ENCODE data around the gene KIF2C. TPM values are rescaled to one million over a fixed set of nuclear protein-coding genes. Genes with fewer than 3 reads are reported as not detected.

KIF2C gene
- total and polyA plus RNA-seq, 2 of the 4 experiments (the other 2 are of a cell fraction): 31.6 to 45.0 TPM

DNA sequence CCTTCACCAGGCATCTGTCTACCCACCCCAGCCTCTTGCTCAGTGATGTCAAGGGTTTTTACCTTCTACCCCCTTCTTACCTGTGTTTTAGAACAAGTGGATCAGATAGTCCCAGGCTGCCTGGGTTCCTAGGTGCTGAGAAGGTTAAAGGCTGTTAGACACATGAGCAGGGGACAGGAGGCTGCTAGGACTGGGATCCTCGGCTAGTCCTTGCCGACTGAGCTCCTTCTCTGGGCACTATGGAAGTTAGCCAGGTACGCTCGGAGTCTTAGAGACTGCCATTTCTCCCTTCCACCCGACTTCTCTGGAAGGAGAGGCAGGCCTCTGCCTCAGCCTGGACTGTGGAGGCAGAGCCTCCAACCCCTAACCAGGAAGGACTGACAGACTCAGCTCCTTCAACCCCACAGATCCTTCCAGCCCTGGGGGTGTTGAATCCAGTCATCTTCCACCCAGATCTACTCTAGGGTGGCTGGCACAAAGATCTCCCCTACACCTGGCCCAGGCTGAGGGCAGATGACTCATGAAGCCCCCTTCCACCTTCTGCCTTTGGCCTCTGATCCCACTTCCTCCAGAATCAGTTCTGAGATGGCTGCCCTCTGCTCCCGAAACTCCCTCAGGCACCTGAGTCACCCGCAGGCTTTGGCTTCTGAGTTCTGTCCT, 67.2 kb downstream of the KIF2C start, which contains the start of gene DYNLT4:
Gene DYNLT4 (minus strand): TSS at position 648 of the 660 bp plus-strand sequence. CDS start 683 bp downstream, outside the sequence.
- peaks cover 55% of the 10 kb centered on the region for H3K4me1 ChIP-seq (ENCODE audit: control insufficient read depth, insufficient read depth, low read length)
- H2BK15ac ChIP-seq (ENCODE audit: low read depth, low read length): peak within 1 kb of the TSS; percentile 96
- POLR2A ChIA-PET (ENCODE audit: unreplicated experiment): interaction anchor here (3.7 kb wide), 1 partner anchor 11 kb away, joined by 30 read pairs; no protein-coding TSS in a partner anchor
- peak within 1 kb of the TSS; percentile 96 for H3K23ac ChIP-seq (ENCODE audit: low read depth, low read length)
- peak within 1 kb of the TSS; percentile 86 for H3K27ac ChIP-seq (ENCODE audit: insufficient read depth, low read length)
- H4K91ac ChIP-seq (ENCODE audit: insufficient read depth, low read depth, low read length): peak within 1 kb of the TSS; percentile 100
- H2AK5ac ChIP-seq (ENCODE audit: low read depth, low read length): peak within 1 kb of the TSS; percentile 99
- H3K9ac ChIP-seq (ENCODE audit: low read depth, low read length): peak within 1 kb of the TSS; percentile 96
- peaks cover 35% of the 10 kb centered on the region for H3K9me1 ChIP-seq (ENCODE audit: insufficient read depth, low read length)
- H2BK5ac ChIP-seq (ENCODE audit: low read depth, low read length, poor library complexity, severe bottlenecking): peak within 1 kb of the TSS; percentile 99
- H3K4ac ChIP-seq (ENCODE audit: low read depth, low read length): peak within 1 kb of the TSS; percentile 100
- peak within 1 kb of the TSS; percentile 97 for H3K14ac ChIP-seq (replicated peaks; ENCODE audit: low read depth, low read length)
- CTCF ChIA-PET: no interaction called here
- no TSS peak for BruUV-seq (replicated peaks)
- peaks cover 30 to 73% of the 10 kb centered on the region in 2 experiments for H3K79me1 ChIP-seq (ENCODE audit: low read depth in 1 of 2, low read length in 2 of 2)
- no peak for DNase-seq
- peak within 1 kb of the TSS; percentile 95 for H2BK20ac ChIP-seq (ENCODE audit: low read depth, low read length)
- peaks cover 21% of the 10 kb centered on the region for H4K20me1 ChIP-seq (ENCODE audit: insufficient read depth, low read length)
- H2BK120ac ChIP-seq (ENCODE audit: low read depth, low read length): peak within 1 kb of the TSS; percentile 98
- peak within 1 kb of the TSS; percentile 94 to 99 for H4K8ac ChIP-seq (ENCODE audit: low read depth in 2 of 2, low read length in 2 of 2)
- peak within 1 kb of the TSS; percentile 60 for H3K4me2 ChIP-seq (ENCODE audit: low read depth, low read length)
- dilution Hi-C loops (cut with HindIII; ENCODE audit: low sequenced_read_pairs, unreplicated experiment): no loop called here
- H4K5ac ChIP-seq (ENCODE audit: low read depth, low read length): peak within 1 kb of the TSS; percentile 95
- H3K4me3 ChIP-seq (ENCODE audit: insufficient read depth, low read depth, low read length): no peak within 1 kb of the TSS
- H3K9me3 ChIP-seq (ENCODE audit: control insufficient read depth, insufficient read depth, low read length): no peaks in the 10 kb centered on the region
- peak within 1 kb of the TSS; percentile 65 for H2AFZ ChIP-seq (replicated peaks; ENCODE audit: low read length, poor library complexity)
- in situ Hi-C loops (cut with MboI; ENCODE audit: low sequenced_read_pairs): no loop called here
- H2AK9ac ChIP-seq (replicated peaks; ENCODE audit: low read depth, low read length, poor library complexity): peak within 1 kb of the TSS; percentile 99
- intact Hi-C loops (cut with micrococcal nuclease): loop anchor here (5.0 to 10.0 kb wide), 2 partner anchors 75 to 498 kb away; partner anchors contain the start of gene RNU5D-1
- ATAC-seq (ENCODE audit: low read depth): no peak
- H3K18ac ChIP-seq (ENCODE audit: low read depth, low read length): peak within 1 kb of the TSS; percentile 96
- WGBS, 2 experiments (ENCODE audit: extremely low coverage in 2 of 2, insufficient read length in 1 of 2): no CpG with 5 or more reads among the region's 7 CpGs
- peak within 1 kb of the TSS; percentile 96 for H3K56ac ChIP-seq (ENCODE audit: extremely low read depth, insufficient read depth, low read length)
- no peaks in the 10 kb centered on the region for H3K27me3 ChIP-seq (ENCODE audit: control insufficient read depth, insufficient read depth, low read length)
- peaks cover 38% of the 10 kb centered on the region for H3K36me3 ChIP-seq (ENCODE audit: control insufficient read depth, insufficient read depth, low read length)
- TF ChIP-seq RFX5 (IDR thresholded peaks at IDR 0.05; ENCODE audit: low read depth, low read length) (no peak), SMC3 (IDR thresholded peaks at IDR 0.05; ENCODE audit: low read depth, low read length) (no peak), NFE2L2 (IDR thresholded peaks at IDR 0.05; ENCODE audit: low read depth, low read length) (0 out of 2 replicates have a peak, but pooled peaks have one; percentile 30), BHLHE40 (IDR thresholded peaks at IDR 0.05; ENCODE audit: low read depth, low read length) (no peak), MAFK (IDR thresholded peaks at IDR 0.05; ENCODE audit: low read depth, low read length) (no peak), RCOR1 (IDR thresholded peaks at IDR 0.05; ENCODE audit: insufficient replicate concordance, low read length) (no peak), MAZ (IDR thresholded peaks at IDR 0.05; ENCODE audit: borderline replicate concordance, low read depth, low read length) (no peak), POLR2A (IDR thresholded peaks at IDR 0.05; ENCODE audit: low read depth, low read length) (no peak; the same call in 1 of the 2 replicates), CHD1 (IDR thresholded peaks at IDR 0.05; ENCODE audit: low read depth, low read length) (no peak), FOS (IDR thresholded peaks at IDR 0.05; ENCODE audit: low read depth, low read length) (peak; percentile 62; the same call in 1 of the 2 replicates), MXI1 (IDR thresholded peaks at IDR 0.05; ENCODE audit: borderline replicate concordance, low read depth, low read length) (no peak), CEBPB (IDR thresholded peaks at IDR 0.05; ENCODE audit: low read depth, low read length) (no peak), RAD21 (IDR thresholded peaks at IDR 0.05; ENCODE audit: low read length) (no peak)
- TF ChIP-seq, protein P1, sequence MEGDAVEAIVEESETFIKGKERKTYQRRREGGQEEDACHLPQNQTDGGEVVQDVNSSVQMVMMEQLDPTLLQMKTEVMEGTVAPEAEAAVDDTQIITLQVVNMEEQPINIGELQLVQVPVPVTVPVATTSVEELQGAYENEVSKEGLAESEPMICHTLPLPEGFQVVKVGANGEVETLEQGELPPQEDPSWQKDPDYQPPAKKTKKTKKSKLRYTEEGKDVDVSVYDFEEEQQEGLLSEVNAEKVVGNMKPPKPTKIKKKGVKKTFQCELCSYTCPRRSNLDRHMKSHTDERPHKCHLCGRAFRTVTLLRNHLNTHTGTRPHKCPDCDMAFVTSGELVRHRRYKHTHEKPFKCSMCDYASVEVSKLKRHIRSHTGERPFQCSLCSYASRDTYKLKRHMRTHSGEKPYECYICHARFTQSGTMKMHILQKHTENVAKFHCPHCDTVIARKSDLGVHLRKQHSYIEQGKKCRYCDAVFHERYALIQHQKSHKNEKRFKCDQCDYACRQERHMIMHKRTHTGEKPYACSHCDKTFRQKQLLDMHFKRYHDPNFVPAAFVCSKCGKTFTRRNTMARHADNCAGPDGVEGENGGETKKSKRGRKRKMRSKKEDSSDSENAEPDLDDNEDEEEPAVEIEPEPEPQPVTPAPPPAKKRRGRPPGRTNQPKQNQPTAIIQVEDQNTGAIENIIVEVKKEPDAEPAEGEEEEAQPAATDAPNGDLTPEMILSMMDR (conservative IDR thresholded peaks at IDR 0.05; ENCODE audit: low read depth, low read length): no peak
- TF ChIP-seq, protein P2, sequence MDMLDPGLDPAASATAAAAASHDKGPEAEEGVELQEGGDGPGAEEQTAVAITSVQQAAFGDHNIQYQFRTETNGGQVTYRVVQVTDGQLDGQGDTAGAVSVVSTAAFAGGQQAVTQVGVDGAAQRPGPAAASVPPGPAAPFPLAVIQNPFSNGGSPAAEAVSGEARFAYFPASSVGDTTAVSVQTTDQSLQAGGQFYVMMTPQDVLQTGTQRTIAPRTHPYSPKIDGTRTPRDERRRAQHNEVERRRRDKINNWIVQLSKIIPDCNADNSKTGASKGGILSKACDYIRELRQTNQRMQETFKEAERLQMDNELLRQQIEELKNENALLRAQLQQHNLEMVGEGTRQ (IDR thresholded peaks at IDR 0.05; ENCODE audit: low read depth, low read length): no peak

Data from IMR-90 (cell line).